Suppressor macrophage (primary cell): ENCODE results near the gene OR52I1.
A peak's percentile ranks its signal among the peaks of the same experiment; 100 is the strongest.

Source experiments
- DNase-seq, 4 experiments: peaks; one replicate each; pipeline ENCODE4 v3.0.0-alpha.2; 2020 to 2022
- total RNA-seq, 17 experiments: gene quantifications; one replicate each; lab custom pipeline; 2026; ENCODE audit warnings: mixed read lengths in 6 of 17, inconsistent platforms in 3 of 17; lab: John Stamatoyannopoulos, UW

Gene OR52I1, protein sequence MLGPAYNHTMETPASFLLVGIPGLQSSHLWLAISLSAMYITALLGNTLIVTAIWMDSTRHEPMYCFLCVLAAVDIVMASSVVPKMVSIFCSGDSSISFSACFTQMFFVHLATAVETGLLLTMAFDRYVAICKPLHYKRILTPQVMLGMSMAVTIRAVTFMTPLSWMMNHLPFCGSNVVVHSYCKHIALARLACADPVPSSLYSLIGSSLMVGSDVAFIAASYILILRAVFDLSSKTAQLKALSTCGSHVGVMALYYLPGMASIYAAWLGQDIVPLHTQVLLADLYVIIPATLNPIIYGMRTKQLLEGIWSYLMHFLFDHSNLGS
- total RNA-seq: 0 to 0.44 (median 0) reads per million in 17 experiments

DNA sequence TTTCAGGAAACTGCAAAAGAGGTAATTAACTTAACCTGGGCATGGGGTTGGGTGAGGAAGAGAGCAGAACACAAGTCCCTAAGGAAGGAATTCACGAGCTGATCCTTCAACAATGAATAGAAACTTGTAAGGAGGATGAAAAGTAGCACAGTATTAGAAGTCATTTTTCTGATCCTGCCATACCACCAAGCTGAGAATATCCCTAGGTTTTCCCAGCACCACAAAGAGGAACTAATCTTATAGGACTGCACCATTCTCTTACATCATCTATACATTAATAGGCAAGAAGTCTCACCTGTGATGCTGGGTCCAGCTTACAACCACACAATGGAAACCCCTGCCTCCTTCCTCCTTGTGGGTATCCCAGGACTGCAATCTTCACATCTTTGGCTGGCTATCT is at the start of gene OR52I1:
TSS of gene OR52I1 (plus strand) at position 301 of the 400 bp plus-strand sequence. CDS start at position 301, 0 bp downstream.
- DNase-seq: no peak

DNA sequence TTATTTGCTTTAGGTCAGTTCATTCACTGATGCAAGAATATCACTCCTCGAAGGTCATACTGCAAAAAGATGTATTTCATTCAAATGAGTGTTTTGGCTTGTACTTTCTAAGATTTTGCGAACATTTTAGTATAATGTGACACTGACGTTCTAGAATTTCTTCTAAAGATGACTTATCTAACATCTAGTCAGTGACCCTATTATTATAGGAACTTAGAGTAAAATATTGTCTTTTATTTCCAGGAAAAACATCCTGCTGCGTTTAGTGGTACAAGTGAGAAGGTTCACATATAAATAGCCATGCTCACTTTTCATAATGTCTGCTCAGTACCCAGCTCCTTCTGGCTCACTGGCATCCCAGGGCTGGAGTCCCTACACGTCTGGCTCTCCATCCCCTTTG is 48.9 kb upstream of the OR52I1 start, which contains the start of gene OR52M1:
TSS of gene OR52M1 (plus strand) at position 301 of the 400 bp plus-strand sequence. CDS start at position 301, 0 bp downstream.
- DNase-seq: no peak

DNA sequence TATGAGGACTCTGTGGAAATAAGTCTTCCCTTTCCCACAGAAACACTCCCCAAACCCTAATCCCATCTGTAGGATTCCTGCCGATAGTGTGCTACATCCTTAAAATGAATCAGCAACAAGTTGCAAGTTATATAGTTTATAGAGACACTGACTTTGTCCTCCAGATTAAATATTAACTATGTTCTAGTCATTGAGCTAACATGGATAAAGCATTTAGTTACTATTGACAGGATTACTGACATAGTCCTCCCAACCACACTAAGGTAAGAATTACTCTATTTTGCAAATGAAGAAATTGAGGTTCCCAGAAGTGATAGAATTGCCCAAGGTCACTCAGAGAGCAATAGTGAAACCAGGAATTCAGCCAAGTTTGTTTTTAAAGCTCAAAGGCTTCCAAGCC is 47.0 kb upstream of the OR52I1 start:
- DNase-seq: no peak

DNA sequence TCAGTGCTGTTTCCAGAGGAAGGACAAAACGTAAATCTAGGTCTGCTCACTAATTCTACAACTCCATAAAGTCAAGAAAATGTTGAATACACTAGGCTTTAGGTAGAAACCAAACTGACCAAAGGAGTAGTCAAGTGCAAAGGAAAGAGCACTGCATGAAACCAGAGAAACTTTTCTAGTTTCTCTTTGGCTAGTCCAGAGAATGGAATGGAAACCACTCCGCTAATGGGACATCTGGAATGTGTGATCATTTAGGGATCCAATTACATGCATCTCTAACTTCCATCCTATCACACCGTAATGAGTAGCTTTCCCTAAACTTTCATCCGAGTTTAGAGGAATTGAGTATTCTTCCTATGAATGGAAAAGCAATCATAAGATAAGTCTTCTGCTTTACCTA is 46.4 kb upstream of the OR52I1 start:
- no peak for DNase-seq

DNA sequence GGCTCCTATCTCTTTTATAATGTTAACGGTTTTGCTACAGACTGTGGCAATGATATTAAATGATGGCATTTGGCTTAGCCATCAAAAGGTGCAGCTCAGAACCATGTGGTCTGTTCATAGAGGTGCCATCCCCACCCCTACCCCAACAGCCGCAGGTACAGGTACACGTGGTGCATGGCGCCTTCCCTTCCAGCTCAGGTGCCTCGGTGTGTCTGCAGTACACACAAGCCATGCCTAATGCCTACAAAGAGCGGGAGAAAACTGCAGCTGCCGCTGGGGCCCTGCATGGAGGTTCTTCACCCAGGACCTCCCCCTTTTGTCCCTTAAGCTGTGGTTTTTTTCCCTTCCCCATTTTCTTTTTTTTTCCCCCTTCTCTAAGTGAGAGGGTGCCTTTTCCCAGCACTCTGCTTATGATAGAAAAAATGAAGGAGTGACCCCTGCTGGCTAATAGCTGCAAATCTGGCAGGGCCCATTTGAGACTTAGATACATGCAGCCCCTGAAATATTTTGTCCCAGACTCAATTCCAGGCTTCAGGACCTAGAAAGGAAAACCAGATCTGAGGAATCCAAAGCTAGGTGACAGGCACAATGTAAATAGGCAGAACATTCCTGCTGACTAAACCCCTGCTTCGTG is 42.4 kb upstream of the OR52I1 start:
- peak; percentile 24 to 50 (median 36) for DNase-seq

DNA sequence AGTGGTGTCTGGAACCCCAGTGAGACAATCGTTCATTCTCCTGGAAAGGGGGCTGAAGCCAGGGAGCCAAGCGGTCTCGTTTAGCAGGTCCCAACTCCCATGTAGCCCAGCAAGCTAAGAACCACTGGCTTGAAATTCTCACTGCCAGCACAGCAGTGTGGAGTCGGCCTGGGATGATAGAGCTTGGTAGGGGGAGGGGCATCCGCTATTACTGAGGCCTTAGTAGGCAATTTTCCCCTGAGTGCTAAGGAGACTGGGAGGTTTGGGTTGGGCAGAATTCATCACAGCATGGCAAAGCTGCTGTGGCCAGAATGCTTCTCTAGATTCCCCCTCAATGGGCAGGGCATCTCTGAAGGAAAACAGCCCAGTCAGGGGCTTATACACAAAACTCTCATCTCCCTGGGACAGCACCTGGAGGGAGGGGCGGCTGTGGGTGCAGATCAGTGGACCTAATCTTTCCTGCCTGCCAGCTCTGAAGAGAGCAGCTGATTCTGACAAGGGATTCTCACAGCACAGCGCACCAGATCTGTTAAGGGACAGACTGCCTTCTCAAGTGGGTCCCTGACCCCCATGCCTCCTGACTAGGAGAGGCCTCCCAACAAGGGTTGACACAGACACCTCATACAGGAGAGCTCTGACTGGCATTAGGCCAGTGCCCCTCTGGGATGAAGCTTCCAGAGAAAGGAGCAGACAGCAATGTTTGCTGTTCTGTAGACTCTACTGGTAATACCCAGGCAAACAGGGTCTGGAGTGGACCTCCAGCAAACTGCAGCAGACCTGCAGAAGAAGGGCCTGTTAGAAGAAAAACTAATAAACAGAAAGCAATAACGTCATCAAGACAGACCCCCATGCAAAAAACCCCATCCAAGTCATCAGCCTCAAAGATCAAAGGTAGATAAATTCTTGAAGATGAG is 34.1 kb upstream of the OR52I1 start:
- DNase-seq: no peak

DNA sequence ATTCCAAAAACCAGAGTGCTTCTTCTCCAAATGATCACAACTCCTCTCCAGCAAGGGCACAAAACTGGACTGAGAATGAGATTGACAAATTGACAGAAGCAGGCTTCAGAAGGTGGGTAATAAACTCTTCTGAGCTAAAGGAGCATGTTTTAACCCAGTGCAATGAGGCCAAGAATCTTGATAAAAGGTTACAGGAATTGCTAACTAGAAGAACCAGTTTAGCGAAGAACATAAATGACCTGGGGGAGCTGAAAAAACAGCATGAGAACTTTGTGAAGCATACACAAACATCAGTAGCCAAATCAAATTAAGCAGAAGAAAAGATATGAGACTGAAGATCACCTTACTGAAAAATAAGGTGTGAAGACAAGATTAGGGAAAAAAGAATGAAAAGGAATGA is 33.4 kb upstream of the OR52I1 start:
- DNase-seq: no peak

DNA sequence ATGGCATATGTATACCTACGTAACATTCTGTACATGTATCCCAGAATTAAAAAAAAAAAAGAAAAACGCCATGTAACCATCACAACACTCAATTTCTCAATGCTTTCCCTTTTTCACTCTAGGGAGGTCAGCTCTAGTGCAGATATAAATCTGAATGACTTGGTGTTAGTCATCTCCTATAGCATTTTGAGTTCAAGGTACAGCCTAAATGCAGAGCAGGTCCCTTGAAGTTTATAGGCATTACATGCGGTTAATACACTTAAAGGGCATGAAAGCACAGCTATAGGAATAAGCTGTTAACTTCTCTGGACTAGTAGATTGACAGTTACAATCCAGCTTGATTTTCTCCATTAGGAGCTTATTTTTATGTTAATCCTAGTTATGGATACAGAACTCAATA is 28.5 kb upstream of the OR52I1 start:
- DNase-seq: no peak

DNA sequence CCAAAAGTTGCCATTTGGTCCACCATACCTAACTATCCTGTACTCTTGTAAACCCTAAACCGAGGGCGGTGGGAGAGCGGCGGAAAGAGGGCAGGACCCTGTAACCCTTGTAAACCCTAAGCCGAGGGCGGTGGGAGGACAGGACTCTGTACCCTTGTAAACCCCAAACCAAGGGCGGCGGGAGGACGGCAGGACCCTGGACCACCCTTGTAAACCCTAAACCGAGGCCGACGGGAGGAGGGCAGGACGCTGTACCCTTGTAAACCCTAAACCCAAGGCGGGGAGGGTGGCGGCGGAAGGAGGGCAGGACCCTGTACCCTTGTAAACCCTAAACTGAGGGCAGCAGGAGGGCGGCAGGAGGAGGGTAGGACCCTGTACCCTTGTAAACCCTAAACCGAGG is 24.8 kb upstream of the OR52I1 start:
- DNase-seq: no peak

DNA sequence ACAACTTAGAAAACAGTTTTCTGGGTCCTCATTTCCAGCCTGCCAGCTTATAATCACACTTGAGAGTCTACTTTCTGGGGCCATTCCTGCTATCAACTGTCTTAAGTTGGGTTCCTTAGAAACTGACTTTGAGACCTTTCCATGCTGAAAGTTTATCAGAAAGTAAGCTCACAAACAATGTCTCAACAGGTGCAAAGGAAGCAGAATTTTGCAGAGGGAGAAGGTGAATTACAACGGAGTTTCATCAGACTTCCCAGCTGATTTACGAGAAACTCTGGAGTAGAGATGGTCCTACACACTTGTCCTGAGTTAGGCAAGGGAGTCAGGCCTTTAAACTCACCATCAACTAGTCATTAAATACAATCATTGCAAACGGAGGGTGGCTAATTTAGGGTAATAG is 17.0 kb upstream of the OR52I1 start:
- DNase-seq: no peak

DNA sequence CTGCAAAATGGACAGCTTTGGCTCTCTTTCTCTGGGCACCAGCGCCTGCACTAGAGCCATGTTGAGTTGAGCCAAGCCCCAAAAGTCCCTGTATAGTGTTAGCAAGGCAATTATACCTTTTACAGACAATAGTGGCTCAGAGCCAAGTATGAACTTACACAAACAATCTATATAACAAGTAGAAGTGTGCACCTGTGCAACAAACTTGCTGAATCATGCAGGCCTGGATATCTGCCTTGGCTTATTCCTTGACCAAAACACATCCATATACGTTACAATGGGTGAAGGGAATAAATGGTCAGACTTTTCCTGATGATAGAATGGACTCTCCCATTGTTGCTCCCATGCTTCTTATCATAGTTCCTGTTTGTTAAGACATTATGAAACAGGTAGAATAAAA is 16.1 kb upstream of the OR52I1 start:
- no peak for DNase-seq

DNA sequence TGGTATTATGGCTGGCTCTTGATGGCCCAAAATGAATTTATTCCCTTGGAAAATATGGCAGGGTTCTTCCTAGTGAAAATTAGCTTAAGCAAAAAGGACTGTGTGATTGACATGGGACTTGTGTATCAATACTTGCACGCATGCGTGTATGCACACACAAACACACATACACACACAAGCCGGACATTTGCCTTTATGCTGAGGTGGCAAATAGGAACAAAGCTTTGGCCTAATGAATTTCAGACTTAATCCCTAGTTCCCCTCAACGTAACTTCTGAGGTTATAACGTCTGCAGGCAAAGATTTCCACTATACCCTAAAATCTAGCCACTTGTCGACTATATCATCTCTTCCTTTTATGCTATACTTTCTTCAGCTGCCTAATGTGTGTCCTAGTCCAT is 15.2 kb upstream of the OR52I1 start:
- DNase-seq: no peak

DNA sequence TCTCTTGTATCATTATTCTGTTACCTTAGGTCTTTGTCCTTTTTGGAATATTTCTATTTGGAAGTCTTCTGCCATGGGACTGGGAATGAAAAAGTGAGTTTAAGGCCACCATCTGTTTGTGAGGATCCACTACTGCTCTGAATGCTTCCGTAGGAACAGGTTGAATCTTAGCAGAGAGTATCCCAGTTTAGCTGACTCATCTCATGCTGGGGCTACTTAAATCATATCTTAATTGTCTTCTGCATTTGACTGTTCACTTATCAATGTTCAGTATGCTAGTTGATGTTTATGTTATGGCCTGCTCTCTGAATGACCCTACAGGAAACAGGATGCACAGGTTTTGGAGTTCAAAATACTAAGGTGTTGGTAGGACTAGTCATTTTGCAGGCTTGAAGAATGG is 13.7 kb upstream of the OR52I1 start:
- no peak for DNase-seq

DNA sequence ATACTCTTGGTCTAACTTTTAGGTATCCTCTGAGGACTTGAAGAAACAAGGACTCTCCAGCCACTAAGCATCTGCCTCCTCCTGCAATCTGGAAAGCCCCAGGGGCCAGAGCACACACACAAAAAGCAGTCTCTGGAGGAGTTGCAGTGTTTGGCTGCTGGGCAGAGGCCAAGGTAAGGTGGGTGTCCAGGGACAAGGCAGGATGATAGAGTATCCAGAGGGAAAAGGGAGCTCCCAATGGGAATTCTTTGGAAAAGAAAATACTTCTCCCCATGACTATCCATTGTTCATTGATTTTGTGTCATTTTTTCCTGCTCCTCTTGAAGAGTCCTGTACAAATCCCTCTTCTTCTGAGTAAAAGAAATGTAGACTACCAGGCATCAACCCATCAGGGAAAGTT is 12.4 kb upstream of the OR52I1 start, which contains the start of gene OR52I2:
TSS of gene OR52I2 (plus strand) at position 301 of the 400 bp plus-strand sequence.
- DNase-seq: no peak

DNA sequence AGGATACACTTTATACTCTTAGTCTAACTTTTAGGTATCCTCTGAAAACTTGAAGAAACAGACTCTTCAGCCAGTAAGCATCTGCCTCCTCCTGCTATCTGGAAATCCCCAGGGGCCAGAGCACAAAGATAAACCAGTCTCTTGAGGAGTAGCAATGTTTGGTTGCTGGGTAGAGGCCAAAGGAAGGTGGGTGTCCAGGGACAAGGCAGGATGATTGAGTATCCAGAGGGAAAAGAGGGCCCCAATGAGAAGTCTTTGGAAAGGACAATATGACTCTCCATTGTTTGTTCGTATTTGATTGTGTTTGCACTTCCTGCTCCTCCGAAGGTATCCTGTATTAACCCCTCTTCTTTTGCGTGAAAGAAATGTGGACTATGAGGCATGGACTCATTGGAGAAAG is 4.8 kb upstream of the OR52I1 start:
- DNase-seq: no peak

DNA sequence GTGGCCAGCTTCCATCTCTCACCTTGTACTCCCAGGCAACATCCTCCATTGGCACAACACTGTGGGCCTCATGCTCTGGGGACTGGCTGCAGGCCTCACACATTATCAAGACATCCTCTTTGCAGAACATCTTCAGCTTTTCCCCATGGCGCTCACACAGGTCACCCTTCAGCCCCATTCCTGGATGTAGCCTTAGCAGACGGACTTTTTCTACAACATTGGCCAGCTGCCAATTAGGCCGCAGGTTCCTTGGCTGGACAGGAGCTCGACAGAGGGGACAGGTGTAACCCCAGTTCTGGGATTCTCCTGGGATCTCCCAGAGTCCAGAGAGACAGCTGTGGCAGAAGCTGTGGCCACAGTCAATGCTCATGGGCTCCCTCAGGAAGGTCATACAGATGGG is 11.2 kb downstream of the OR52I1 start:
- DNase-seq: no peak

DNA sequence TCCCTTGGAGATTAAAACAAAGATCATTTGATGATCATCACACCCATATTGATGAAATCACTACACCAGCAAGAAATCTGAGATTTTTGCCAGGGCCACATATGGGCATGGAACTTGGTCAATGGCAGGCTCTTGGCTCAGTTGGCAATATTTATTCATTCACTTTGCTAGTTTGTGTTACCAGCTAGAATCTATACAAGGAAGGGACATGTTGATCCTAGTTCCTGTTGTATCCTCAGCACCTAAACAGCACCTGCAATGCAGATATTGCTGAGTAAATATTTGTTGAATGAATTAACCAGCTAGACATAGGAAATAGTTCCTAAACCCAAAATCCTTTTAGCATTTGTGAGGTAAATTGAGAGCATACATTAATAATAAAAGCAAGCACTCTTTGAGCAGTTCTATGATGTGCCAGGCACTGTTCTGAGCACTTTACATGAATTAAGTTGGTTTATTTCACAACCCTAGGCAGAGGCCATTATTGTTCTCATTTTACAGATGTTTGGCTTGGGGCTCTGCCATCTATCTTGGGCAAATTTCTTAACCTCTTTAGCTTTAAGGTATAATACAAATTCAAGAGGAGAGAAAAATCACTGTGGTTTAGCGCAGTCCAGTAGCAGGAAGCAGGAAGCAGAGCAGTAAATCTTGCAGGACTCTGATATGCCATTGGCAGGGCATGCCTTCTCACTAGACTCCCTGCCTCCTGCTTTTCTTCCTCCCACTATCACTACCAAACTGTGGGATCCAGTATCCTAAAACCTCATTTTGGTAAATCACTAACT is 12.6 kb downstream of the OR52I1 start:
- DNase-seq: no peak

DNA sequence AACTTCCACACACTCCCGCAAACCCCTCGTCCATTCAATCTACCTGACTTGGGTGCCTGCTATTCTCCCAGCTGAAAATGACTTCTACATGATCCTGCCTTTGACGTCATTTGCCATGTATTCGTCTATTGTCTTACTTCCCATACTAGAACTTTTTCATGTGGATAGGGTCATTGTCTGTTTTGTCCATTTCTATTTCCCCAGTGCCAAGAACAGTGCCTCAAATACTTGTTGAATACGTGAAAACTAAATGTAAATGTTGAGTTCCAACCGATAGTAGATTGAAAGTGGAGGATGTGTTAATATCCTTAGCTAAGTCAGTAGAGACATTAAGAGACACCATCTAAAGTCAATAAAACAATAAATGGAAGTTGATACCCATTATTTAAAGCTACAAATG is 13.3 kb downstream of the OR52I1 start:
- DNase-seq: peak; percentile 11 to 53 (median 27)

DNA sequence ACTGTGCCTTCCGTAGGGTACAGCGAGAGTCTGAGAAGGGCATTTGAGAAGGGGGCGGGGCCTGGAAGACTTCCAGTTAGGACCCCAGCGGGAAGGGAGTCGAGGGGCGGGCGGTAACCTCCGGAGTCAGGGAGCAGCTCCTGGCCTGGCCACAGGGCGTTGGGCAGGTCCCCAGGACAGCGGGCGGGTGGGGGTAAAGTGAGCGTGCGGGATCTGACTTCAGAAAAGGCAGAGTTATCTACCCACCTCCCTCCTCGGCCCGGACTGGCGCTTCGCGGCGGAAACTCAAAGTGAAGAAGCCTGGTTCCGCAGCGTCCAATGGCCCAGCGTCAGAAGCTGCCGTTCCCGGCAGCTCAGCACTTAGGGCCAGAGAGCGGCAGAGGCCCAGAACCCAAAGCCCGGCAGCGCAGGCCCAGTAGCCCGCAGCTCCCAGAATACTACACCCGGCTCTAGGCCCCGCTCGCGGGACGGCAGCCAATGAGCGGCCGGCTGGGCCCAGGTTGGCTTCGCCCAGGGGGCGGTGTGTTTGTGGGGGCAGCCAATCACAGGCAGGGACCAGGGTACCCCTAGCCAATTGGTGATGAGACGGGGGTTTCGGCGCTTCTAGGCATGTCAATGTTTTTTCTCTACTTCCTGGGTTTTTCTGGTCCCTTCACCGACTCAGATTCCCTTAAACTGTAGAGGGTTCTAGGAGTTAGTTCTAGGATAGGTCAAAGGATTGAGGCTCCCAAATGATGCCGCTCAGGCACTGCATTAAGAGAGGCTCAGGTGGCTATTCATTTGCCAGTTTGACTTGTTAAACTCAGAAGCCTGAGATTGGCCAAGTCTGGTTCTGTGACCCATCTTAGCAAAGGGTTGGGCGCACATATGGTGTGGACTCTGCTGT is 14.2 kb downstream of the OR52I1 start, which contains the start of gene TRIM68:
TSS of gene TRIM68 (minus strand) at position 451 of the 886 bp plus-strand sequence. CDS start 2,727 bp downstream, outside the sequence.
- DNase-seq: peak; percentile 96 to 98 (median 96)

DNA sequence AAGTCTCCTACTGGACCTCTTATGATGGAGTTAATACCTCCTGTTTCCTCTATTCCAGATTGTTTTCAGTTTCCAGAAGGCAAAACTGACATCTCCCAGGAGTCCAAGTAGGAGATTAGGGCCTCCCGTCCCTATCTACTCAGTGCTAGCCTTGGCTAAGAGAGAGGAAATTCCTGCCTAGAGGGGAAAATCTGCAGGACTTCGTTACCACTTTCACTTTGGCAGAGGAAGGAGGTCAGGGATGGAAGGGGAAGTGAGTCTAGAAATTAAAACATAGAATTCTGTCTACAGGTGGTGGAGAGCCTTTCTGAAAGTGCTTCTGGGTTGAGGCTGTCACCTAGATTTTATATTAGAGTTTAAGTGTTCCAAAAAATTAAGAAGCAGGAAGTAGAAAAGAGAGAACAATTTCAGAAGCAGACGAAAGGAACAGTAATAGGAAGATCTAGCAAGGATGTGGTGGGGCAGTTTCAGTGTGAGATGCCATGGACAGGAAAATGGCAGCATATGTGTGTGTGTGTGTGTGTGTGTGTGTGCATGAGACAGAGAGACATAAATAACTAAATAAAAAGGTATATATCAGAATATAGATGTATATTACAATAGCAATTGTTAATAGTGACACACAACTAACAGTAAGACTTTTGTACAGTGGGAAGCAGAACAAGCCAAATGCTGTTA is 16.6 kb downstream of the OR52I1 start:
- DNase-seq: peak; percentile 12 to 32 (median 22)
